Measurements from ENCODE around the gene LRMDA.

GRCh38 chr10:76068856-76069255, 637.4 kb downstream of the LRMDA start:
- no peak for TF ChIP-seq CHD4 (IDR thresholded peaks at IDR 0.05)
- TF ChIP-seq CEBPZ (IDR thresholded peaks at IDR 0.05; ENCODE audit: low read depth, low read length), result no peak
- no peak for TF ChIP-seq NFYA (IDR thresholded peaks at IDR 0.05; ENCODE audit: borderline replicate concordance, low read depth, low read length)
- TF ChIP-seq CTCF (IDR thresholded peaks at IDR 0.05 in 2 of 3, conservative IDR thresholded peaks at IDR 0.05 in 1 of 3; ENCODE audit: control insufficient read depth in 2 of 3, extremely low read depth in 1 of 3, insufficient read depth in 1 of 3, low read depth in 3 of 3, low read length in 3 of 3), result no peak
- TF ChIP-seq NFYB (IDR thresholded peaks at IDR 0.05; ENCODE audit: insufficient read depth, low read depth, low read length), result no peak
- no peak for TF ChIP-seq POLR2A (IDR thresholded peaks at IDR 0.05; ENCODE audit: low read depth, low read length)
- TF ChIP-seq EP300 (IDR thresholded peaks at IDR 0.05; ENCODE audit: borderline replicate concordance in 1 of 2, control insufficient read depth in 1 of 2, low read depth in 2 of 2, low read length in 2 of 2), result no peak
- no peak for TF ChIP-seq BMI1 (IDR thresholded peaks at IDR 0.05; ENCODE audit: borderline replicate concordance)
- TF ChIP-seq FOXM1 (IDR thresholded peaks at IDR 0.05; ENCODE audit: low read depth, low read length), result no peak
- no peak for TF ChIP-seq E2F8 (IDR thresholded peaks at IDR 0.05; ENCODE audit: low read depth, partially characterized antibody)
- TF ChIP-seq RAD21 (IDR thresholded peaks at IDR 0.05; ENCODE audit: insufficient read depth, low read depth, low read length), result no peak
- no peak for TF ChIP-seq TCF12 (IDR thresholded peaks at IDR 0.05; ENCODE audit: low read depth, low read length)

Measured in GM12878 (cell line).